NK-92 treated with Interleukin-12 subunit alpha and Interleukin-12 subunit beta, amount 100 ng/mL, for 24 hours (cell line): ENCODE measurements around the gene MAJIN.

Experiments used
- DNase-seq: peaks from one replicate; lab custom pipeline; 2025; lab: John Stamatoyannopoulos, UW

MAJIN gene

DNA sequence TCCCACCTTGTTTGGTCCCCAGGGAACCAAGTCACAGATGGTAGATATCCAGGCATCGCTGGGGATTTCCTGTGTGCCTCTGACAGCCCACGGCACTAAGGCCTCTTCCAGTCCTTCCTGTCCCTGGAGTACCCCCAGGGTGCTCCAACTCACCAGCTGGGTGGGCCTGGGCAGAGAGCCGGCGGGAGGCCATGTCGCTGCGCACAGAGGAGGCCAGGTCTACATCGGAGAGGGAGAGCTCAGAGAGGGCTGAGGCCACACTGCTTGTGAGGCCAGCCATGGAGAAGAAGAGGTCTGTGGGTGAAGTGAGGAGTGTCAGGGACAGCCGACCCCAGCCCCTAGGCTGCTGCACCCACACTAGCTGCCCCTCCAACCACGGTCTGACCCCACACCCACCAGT lies 60.2 kb downstream of the MAJIN start:
- DNase-seq: no peak

DNA sequence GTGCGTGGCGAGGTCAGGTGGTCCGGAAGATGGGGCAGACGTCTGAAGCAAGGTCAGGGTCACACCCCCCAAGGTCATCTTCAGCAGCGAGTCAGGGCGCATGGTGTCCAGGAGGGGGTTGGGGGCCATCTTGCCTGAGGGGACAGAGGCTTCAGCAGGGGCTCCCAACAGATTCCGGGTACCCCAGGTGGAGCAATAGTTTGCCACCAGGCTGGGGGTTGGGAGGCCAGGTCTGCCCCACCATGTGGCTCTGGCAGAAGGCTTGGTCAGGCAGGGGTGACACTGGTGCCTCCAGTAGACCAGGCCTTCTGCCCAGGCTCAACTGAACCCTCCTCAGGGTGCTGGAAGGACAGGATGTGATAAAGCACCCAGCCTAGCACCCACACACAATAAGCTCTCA lies 60.8 kb downstream of the MAJIN start:
- DNase-seq: no peak

DNA sequence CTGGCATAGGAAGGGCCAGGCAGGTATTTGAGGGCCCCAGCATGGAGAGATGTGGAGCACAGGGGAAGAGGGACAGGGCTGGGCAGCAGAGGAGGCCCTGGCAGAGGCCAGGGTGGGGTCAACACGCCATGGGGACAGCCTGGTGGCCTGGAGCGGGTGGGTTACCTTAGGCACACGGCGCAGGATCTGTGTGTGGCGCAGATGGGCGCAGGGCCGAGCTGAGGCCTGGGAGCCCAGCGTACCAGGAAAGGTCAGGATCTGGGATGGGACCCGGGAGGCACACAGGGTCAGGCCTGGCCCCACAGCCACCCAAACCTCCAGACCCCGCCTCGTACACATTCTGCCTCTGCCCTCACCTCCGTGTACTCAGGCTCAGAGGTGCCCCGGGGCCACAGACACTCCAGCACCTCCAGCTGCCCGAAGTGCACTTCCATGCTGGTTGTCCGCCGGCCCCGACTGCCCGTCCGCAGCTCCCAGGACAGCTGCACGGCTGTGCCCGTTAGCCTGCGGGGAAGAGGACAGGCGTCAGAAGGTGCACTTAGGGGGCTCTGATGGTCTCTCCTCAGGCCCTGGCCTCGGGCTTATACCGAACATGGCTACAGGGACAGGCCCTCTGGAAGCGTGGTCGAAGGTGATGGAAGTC lies 61.3 kb downstream of the MAJIN start:
- DNase-seq: no peak

DNA sequence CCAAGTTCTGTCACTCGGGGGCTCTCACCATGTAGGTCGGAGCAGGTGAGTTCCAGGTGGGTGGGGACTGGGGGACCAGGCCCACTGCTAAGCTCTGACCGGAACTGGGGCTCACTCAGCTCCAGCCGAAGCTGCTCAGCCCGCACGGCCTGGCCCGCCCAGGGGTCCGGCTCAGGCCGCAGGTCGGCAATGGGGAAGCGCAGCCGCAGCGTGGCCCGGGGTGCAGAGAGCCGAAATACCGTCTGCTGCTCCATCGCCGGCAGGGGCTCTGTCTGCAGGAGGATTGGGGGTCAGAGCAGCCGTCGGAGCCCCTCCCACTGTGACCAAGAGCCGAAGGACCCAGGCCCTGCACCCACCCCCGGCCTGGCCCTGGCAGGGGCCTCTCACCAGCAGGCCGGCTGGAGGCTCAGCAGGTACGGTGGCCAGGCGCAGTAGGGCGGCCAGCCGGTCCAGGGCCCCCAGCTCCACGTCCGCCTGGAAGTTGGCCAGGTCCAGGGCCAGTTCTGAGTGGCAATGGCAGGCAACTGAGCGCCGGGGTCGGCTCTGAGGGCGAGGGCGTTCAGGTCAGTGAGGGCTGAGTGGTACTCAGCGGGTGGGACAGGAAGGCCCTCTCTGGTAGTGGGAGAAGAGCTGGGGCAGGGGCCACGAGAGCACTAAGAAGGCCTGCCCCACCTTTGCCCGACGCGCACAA lies 62.1 kb downstream of the MAJIN start:
- DNase-seq: no peak

DNA sequence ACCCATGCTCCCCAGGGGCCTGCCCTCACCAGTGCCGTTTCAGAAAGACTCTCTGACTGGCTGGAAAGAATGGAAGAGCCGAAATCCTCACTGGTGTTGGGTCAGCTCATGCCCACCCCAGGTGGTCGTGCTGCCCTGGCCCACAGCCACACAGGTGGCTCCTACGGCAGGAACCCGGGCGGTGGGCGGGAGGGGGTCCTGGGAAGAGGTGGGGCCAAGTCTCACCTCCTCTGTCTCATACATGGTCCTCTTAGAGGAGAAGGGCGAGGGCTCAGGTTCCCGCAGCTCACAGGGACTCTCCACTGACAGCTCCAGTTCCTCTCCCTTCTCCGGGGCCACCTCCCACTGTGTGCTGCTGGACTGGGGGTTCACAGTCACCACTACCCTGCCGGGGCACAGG lies 63.1 kb downstream of the MAJIN start:
- DNase-seq: no peak

DNA sequence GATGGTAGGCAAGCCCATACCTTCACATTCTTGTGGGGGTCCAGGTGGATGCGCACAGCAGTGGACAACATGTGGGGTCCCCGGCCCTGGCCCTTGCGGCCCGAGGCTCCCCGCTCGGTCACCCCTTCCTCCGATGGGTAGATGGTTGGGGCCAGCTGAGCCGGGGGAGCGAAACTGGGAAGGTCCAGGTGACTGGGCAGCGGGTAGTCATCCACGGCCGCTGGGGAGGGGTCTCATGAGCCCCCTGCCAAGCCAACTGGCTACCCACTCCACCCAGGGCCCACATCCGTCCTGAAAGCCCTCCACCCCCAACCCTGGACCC lies 65.6 kb downstream of the MAJIN start:
- DNase-seq: no peak

DNA sequence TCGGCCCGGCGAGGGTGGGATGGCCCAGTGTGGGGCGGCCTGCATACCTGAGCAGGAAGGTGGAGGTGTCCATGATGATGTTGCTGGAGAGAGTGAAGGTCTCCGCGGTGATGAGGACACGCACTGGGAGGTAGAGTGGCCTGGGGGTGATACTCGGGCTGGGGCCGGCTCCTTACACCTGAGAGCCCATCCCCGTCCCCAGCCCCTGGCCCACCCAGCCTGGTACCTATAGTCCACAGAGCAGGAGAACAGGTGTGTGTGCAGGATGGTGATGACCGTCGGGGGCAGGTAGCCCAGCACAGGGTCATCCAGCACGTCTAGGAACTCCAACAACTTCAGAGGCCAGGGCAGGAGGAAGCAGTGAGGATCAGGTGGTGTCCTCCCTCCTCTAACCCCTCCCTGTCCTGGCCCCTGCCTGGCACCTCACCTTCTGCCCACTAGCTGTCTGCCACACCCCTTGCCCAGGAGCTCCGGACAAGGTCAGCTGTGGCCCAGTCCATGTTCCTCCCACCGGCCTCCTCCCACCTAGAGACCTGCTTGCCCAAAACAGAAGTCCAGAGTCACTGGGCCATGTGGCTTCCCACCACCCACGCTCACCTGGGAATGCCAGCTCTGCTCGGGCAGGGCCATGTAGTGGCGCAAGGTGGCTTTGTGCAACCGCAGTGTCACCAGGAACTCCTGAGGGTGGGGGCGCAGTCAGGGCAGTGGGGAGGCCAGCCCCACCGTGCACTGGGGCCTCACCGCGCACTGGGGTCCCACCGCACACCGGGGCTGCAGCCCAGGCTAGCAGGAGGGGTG lies 66.2 kb downstream of the MAJIN start:
- DNase-seq: no peak

DNA sequence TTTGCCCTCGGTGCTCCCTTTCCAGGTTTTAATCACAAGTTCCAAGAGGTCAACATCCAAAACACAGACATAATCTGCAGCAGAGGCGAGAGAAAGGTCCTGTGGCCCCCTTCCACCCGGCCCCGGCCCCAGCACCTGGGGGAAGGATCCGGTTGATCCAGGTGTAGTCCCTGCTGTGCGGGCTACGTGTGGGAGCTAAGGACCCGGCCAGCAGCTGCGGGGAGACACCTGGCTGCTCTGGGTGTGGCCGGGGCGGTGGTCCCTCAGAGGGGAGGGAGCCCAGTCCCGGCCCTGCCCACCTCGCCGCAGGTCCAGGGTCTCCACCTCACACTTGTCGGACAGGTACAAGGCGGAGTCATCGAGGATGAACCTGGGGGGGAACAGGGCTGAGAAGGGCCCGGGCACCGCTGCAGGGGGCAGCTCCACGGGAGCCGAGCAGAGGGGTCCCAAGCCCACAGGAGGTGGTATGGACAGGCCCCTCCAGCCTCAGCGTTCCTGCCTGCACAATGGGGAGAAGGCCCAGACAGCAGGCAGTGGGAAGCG lies 68.5 kb downstream of the MAJIN start:
- DNase-seq: no peak

DNA sequence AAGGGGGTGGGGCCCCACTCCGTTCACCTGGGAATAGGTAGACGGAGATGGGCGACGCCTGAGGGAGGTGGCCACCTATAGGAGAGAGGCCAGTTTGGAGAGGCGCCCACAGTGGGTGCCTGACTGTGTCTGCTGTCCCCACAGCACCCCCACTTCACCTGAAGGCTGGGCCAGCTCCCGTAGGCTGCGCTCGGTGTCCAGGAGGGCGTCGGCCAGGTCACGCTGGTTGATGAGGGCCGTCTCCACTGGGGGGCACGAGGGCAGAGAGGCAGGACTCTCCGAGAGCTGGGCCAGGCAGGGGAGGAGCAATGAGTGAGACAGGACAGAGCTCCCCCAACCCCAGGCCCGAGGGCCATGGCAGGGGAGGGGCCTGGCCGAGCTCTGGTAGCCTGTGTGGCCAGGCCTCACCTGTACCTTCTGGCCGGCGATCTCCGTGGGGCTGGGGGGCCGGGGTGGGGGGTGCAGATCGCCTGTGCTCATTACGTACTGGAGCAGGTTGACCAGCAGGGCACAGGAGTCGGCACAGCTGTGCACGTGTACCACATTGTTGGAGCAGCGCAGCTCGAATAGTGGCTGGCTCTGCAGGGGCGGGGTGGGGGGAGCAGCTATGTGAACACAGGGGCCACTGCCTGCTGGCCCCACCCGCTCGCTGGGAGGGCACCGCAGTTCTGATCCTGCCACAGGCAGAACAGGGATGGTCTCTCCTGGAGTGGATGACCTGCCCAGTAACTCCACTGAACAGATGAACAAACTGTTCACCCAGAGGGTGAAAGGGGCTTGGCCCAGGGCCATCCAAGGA lies 69.6 kb downstream of the MAJIN start:
- DNase-seq: no peak

DNA sequence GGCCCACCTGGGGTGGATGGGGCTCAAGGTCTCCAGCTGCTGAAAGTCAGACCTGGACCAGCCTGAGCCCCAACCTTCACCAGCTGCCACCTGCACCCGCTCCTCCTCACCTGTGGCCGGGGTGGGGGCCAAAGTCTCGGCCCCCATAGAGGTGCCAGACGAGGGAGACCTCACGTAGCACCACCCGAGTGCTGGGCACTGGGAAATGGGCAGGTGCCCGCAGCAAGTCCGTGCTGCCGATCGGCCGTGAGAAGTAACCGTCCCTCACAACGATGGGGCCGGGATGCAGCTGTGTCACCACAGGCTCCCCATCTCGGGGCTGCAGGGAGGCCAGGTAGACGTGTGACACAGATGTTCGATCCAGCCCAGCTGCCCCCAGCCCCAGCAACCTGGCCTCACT lies 71.1 kb downstream of the MAJIN start:
- DNase-seq: no peak

DNA sequence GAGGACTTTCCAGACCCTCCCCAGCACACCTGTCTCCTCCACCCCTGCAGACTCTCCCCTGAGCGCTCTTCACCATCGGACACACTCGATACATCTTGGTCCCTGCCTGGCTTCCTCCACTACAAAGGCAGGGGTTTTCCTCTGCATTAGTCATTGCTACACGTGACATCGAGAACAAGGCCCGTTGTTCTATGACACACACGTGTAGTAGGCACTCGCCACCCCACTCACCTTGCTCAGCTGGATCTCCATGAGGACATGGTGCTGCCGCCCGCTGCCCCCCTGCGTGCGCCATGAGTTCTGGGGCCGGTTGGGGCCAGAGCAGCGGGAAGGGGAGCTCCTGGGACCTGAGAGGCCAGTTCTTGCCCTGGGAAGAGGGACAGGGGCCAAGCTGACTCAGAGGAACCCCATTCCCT lies 71.6 kb downstream of the MAJIN start:
- no peak for DNase-seq

DNA sequence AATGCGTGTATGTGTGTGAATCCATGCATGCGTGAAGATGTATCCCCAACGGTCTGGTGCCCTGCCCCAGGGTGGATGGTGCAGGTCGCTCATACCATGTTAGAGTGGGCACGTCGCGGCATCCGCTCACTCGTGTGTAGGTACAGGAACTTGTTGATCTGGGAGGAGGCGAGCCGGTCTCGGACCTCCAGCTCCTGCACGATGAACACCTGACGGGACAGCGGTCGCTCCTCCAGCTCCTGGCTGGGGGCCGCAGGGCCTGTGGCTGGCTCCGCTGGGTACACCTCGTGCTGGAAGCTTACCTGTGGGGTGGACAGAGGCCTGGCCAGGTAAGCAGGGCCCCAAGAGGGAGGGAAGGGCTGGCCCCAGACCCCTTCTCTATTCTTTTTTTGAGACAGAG lies 73.4 kb downstream of the MAJIN start:
- no peak for DNase-seq

DNA sequence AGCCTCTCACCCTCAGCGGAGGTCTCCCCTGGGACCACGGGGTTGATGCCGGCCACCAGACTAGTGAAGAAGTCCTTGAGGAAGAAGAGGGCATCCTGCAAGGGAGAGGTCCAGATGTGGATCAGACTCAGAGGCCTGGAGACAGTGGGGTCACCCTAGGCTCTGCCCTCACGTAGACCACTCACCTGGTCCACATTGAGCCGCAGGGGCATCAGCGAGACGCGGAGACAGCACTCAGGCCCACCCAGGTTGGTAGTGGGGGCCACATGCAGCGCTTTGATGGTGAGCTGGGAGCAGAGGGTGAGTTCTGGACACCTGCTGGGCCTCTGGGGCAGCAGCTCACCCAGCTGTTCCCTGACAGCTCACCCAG lies 73.8 kb downstream of the MAJIN start:
- DNase-seq: no peak

DNA sequence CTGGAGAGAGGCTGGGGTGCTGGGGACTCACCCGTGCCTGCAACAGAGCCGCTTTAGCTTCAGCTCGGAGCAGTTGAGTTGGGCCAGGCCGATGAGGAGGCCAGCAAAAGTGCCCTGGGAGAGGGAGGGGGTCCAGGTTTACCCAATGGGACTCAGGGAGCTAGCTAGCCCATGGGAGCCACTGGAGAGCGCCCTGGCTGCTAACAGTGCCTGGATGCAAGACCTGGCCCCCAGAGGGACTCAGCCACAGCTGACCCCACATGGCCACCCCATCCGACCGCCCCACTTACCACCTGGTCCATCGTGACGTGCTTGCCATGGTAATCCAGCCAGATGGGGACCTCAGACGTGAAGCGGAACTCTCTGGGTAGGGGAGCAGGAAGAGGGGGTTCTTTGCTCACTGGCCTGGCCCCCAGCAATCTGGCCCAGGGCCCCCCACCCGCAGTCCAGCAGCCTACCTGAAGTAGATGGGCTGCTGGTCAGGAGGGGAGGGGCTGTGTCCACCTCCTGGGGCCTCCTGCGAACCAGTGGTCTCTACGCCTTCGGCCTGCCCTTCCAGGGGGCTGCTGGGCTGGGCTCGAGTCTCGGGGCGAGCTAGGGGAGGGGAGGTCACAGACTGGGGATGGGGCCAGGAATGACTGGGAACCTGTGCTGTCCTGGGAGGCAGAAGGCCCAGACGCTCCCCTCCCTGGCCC lies 74.4 kb downstream of the MAJIN start:
- DNase-seq: no peak

DNA sequence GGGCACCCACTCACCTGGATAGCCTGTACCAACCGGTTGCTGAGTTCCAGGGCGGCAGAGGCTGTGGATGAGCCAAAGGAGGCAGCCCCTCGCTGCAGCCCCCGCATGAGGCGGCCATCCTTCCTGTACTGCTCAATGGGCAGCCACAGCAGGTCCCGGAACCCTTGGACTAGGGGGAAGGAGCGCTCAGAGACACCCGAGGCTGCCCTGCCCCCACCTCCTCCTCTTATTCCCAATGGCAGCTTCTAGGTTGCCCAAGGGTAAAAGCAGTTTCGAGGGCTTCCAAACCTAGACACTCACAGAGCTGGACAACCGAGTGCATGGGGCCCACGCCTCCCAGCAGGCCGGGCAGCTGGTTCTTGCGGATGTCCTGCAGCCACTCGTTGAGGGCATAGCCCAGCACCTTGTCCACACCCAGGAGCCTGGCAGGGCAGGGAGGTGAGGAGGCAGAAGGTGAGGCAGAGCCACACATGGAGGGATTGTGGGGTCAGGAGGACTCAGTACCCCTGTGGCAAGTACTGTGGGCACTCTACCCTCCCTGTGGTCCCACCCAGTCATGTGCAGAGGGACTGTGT lies 75.4 kb downstream of the MAJIN start:
- DNase-seq: no peak

DNA sequence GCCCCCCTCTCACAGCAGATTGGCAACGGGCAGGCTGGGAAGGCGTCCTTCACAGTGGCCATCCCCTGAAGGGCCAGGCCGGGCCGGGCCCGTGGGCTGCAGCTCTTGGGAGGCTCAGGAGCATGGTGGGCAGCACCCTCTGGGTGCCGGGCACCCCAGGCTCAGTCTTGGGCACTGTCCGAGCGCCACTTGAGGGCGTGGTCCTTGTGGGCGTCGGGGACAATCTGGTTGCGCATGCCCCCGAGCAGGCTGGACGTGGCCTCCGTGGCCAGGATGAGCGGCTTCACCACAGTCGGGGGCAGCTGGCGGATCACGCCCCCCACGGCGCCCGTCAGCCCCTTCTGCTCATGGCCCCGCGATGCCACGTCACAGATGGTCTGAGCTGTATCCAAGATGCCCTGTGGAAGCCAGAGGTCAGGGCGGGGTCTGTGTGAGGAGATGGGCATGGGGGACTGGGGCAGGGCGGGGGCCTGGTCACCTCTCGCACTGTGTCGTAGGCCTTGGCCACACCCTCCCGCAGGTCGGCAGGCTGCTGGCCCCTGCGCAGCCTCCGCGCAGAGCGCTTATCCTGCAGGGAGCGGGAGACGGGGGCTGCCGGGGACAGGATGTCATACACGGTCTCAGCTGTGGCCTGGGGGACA lies 77.0 kb downstream of the MAJIN start:
- DNase-seq: no peak

DNA sequence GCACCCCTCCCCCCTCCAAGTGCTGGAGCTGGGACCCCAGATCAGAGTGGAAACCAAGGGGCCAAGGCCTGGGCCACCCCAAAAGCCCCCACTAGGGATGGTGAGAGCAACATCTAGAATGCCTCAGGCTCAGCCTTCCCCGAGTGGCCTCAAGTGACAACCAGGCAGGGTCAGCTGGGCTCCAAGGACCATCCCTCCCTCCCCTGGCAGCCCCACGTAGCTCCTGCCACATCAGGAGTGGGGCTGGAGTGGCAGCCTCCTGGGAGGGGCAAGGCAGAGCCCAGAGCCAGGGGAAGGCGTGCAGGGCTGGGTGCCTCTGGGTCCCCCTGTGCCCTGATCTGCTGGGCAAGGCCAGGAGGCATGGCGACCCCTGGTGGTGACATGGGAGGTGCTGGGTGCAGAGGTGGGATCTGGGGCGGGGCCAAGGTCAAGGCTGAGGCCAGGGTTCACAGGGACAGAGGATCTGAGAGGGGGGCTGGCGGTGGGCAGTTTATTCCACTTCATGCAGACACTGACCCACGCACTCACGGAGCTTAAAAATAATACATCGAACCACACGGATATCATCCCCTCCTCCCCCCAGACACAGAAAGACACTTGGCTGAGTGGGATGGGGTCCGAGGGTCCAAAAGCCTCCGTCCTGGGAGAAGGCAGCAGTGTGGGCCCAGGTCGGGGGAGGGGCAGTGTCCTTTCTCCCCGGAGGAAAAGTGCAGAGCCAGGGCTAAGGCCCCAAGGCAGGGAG lies 77.7 kb downstream of the MAJIN start:
- peak; percentile 74 for DNase-seq

DNA sequence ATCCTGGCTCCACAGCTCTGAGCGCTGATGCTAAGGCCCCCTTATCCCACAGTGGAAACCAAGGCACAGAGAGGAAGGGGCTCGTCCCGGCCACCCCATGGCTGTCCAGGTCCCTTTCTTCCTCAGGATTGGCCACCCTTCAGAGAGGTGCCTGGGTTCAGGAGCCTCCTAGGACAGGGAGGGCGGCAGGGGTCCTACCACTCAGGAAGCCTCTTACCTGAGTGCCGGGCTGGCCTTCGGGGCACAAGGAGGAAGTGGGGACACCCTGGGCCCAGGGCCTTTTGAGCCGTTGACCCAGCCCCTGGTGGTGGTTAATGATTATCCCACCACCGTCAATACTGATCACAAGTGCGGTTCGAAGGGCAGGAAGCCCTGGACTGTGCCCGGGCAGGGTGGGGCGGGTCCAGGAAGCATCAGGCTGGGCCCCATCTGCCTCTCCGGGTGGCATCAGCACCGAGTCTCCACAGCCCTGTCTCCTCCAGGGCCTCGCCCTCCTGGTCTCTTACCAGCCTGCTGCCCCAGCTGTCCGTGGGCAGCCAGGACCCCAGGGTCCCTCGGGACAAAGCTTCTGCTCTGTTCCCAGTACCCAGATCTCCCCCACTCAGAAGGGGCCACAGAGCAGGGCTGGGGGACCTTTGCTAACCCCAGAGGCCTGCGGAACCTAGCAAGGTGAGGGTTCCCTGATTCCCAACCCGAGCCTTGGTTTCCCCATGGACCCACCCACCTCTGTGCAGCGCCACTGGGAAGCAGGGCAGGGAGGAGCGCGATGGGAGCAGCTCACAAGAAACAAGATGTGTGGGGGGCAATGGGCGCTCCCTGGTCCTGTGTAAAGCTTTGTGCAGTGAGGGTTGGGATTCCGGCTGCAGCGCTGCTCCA lies 78.5 kb downstream of the MAJIN start:
- DNase-seq: no peak

DNA sequence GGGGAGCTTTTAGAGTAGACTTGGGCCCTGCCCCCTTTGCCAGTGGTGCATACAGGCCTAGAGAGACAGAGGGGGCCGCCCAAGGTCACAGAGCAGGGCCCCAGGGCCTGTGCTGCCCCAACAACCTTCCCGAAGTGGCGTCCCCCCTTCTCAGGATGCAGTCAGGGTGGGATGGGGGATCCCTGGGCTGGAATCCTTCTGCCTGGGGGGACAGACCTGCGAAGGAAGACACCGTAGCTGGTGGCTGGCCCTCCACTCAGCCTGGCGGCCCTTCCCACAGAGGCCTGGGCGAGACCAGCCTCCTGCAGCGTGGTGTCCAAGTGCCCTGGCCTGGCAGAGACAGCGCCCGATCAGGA lies 79.1 kb downstream of the MAJIN start:
- DNase-seq: no peak
